Activated T-cell treated with anti-CD3 and anti-CD28 coated beads, Interleukin-2, amount 50 U/mL, for 72 hours (primary cell): ENCODE measurements around the gene DDX10. TPM values are rescaled to one million over a fixed set of nuclear protein-coding genes. Genes with fewer than 3 reads are reported as not detected.

ENCODE experiments used
- ATAC-seq, 2 donors: fragments of 150-1000 bp; cut with Tn5 transposase; replicated peaks in 1 of 2; 2 replicates each; pipeline ENCODE4 v1.10.0; 2021; ENCODE audit warnings: moderate library complexity in 2 of 2, mild to moderate bottlenecking in 1 of 2
- DNase-seq, 2 donors: peaks; one replicate each; pipeline ENCODE4 v3.0.0; 2021 to 2022; ENCODE audit warnings: mixed read lengths in 1 of 2
- H3K27ac Mint-ChIP-seq: one replicate; pipeline ENCODE4 v1.8.0; 2022; ENCODE audit warnings: mild to moderate bottlenecking, moderate library complexity, mixed read lengths
- H3K27me3 Mint-ChIP-seq: one replicate; pipeline ENCODE4 v1.8.0; 2022; ENCODE audit warnings: low read depth, mixed read lengths
- H3K36me3 Mint-ChIP-seq, 2 donors: one replicate each; pipeline ENCODE4 v1.8.0; 2022; ENCODE audit warnings: mixed read lengths in 2 of 2, mild to moderate bottlenecking in 1 of 2; ENCODE audit not compliant: insufficient read depth in 2 of 2
- H3K4me1 Mint-ChIP-seq: one replicate; pipeline ENCODE4 v1.8.0; 2022; ENCODE audit warnings: low read depth, mixed read lengths
- H3K4me3 Mint-ChIP-seq, 2 donors: one replicate each; pipeline ENCODE4 v1.8.0; 2022; ENCODE audit warnings: mild to moderate bottlenecking in 2 of 2, mixed read lengths in 2 of 2, moderate library complexity in 2 of 2
- H3K9me3 Mint-ChIP-seq, 2 donors: one replicate each; pipeline ENCODE4 v1.8.0; 2022; ENCODE audit warnings: mixed read lengths in 2 of 2
- total RNA-seq, 2 donors: library from RNA; stranded (reverse); gene quantifications; one replicate each; pipeline ENCODE4 v1.2.3, GENCODE V29; 2022

Gene DDX10
- total RNA-seq, 2 donors from 2014 or later, result 24.9 to 32.7 TPM

DNA sequence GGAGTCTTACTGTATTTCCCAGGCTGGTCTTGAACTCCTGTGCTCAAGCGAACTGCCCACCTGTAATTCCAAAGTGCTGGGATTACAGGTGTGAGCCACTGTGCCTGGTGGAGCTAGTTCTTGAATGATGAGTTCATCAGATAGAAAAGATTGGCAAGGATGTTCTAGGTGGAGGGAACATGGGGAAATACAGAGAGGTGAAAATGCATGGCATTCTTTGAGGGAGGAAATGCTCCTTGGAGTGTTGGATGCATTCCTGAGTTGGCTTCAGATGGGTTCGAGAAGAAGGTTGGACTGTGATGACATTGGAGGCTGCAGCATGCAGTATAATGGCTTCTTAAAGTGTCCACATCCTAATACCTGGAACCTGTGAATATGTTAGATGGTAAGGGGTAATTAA is 4.4 kb downstream of the DDX10 start:
- H3K27ac Mint-ChIP-seq, result no peak overlapping the region
- peaks cover 5 to 13% of the 10 kb centered on the region in 2 donors for H3K36me3 Mint-ChIP-seq
- peaks cover 0 to 4% of the 10 kb centered on the region in 2 donors for H3K9me3 Mint-ChIP-seq
- peaks cover 60% of the 10 kb centered on the region for H3K4me1 Mint-ChIP-seq
- H3K27me3 Mint-ChIP-seq, result no peaks in the 10 kb centered on the region
- ATAC-seq (no peak), DNase-seq (no peak)
- no peak overlapping the region for H3K4me3 Mint-ChIP-seq

DNA sequence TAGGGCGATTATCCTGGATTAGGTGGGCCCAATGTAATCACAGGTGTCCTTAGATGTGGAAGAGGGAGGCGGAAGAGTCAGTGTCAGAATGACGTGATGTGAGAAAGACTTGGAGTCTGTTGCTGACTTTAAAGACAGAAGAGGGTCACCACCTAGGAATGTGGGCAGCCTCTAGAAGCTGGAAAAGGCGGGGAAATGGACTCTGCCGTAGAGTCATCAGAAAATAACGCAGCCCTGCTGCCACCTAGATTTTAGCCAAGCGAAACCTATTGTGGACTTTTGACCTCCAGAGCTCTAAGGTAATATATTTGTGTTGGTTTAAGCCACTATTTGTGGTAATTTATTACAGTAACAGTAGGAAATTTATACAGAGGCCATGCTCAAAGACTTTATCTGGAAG is 4.8 kb downstream of the DDX10 start:
- Mint-ChIP-seq H3K36me3 (peaks cover 6 to 14% of the 10 kb centered on the region in 2 donors), H3K4me1 (peaks cover 59% of the 10 kb centered on the region), H3K9me3 (peaks cover 0 to 4% of the 10 kb centered on the region in 2 donors), H3K4me3 (no peak overlapping the region), H3K27ac (no peak overlapping the region), H3K27me3 (no peaks in the 10 kb centered on the region)
- no peak for ATAC-seq
- no peak for DNase-seq

DNA sequence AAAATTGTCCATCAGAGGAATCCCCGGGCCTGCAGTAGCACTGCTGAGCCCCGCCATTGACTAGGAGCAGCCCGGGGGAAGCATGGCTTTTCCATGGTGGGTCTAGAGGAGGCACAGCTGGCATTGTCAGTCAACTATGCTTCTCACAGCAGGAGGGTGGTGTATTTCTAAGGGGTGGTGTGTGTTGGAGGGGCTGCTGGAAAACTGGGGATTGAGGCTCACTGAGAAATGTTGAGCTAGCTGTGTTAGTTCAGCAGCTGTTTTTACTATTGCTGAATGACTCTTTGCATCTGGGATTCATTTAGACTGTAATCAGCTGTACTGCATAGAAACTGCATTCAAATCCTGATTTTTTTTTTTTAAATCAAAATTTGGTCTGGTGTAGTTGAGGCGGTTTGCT is 5.6 kb downstream of the DDX10 start:
- H3K4me1 Mint-ChIP-seq, result peaks cover 62% of the 10 kb centered on the region
- peaks cover 0 to 4% of the 10 kb centered on the region in 2 donors for H3K9me3 Mint-ChIP-seq
- no peaks in the 10 kb centered on the region for H3K27me3 Mint-ChIP-seq
- peaks cover 6 to 13% of the 10 kb centered on the region in 2 donors for H3K36me3 Mint-ChIP-seq
- no peak for ATAC-seq
- H3K27ac Mint-ChIP-seq, result no peak overlapping the region
- no peak for DNase-seq
- H3K4me3 Mint-ChIP-seq, result no peak overlapping the region

DNA sequence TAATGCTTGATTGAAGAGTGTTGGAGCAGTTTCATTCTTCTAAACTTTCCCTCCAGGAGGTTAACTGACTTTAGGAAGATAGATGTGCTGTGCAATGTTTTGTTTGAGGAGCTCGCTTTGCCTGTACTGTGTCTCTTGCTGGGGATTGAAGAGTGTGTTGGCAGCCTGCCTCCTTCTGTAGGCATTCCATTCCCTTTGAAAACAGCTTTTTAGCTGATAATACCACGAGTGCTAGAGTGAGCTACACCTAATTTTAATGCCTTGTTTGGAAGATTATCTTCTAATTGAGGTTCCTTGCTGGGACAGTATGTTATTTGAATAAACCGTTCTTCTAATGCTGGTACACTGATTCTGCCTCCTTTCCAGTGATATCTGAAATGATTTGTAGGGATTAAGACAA is 7.2 kb downstream of the DDX10 start:
- H3K36me3 Mint-ChIP-seq, result peaks cover 4 to 15% of the 10 kb centered on the region in 2 donors
- H3K27ac Mint-ChIP-seq, result no peak overlapping the region
- H3K27me3 Mint-ChIP-seq, result no peaks in the 10 kb centered on the region
- H3K4me3 Mint-ChIP-seq, result no peak overlapping the region
- H3K4me1 Mint-ChIP-seq, result peaks cover 46% of the 10 kb centered on the region
- ATAC-seq, result no peak
- peaks cover 0 to 4% of the 10 kb centered on the region in 2 donors for H3K9me3 Mint-ChIP-seq
- DNase-seq, result no peak

GRCh38 chr11:108672786-108673185 is 7.9 kb downstream of the DDX10 start:
- ATAC-seq, result no peak
- Mint-ChIP-seq H3K9me3 (peaks cover 0 to 4% of the 10 kb centered on the region in 2 donors), H3K27me3 (no peaks in the 10 kb centered on the region), H3K27ac (peak overlapping the region; percentile 43), H3K4me3 (no peak overlapping the region), H3K36me3 (peaks cover 4 to 15% of the 10 kb centered on the region in 2 donors), H3K4me1 (peaks cover 39% of the 10 kb centered on the region)
- DNase-seq, result no peak

DNA sequence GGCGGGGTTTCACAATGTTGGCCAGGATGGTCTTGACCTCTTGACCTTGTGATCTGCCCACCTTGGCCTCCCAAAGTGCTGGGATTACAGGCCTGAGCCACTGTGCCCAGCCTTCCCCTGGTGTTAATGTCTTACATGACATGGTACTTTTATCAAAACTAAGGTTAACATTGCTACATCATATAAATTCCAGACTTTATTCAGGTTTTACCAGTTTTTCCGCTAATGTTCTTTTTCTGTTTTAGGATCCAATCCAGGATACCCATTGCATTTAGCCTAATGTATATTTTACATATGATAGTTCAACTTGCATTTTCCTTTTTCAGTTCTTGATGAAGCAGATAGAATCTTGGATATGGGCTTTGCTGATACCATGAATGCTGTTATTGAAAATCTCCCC is 14.2 kb downstream of the DDX10 start:
- Mint-ChIP-seq H3K4me1 (peaks cover 6% of the 10 kb centered on the region), H3K27ac (no peak overlapping the region), H3K9me3 (no peaks in the 10 kb centered on the region), H3K36me3 (peaks cover 4 to 22% of the 10 kb centered on the region in 2 donors), H3K27me3 (no peaks in the 10 kb centered on the region), H3K4me3 (no peak overlapping the region)
- no peak for DNase-seq
- no peak for ATAC-seq

GRCh38 chr11:108680271-108680670 is 15.4 kb downstream of the DDX10 start:
- Mint-ChIP-seq H3K36me3 (peaks cover 1 to 20% of the 10 kb centered on the region in 2 donors), H3K4me1 (no peaks in the 10 kb centered on the region), H3K4me3 (no peak overlapping the region), H3K9me3 (no peaks in the 10 kb centered on the region), H3K27me3 (no peaks in the 10 kb centered on the region), H3K27ac (no peak overlapping the region)
- ATAC-seq (no peak), DNase-seq (no peak)

GRCh38 chr11:108685419-108686130 is 20.7 kb downstream of the DDX10 start:
- H3K27ac Mint-ChIP-seq, result no peak overlapping the region
- H3K27me3 Mint-ChIP-seq, result no peaks in the 10 kb centered on the region
- ATAC-seq (no peak), DNase-seq (no peak)
- H3K4me1 Mint-ChIP-seq, result no peaks in the 10 kb centered on the region
- H3K36me3 Mint-ChIP-seq, result peaks cover 5 to 29% of the 10 kb centered on the region in 2 donors
- no peaks in the 10 kb centered on the region for H3K9me3 Mint-ChIP-seq
- H3K4me3 Mint-ChIP-seq, result no peak overlapping the region

GRCh38 chr11:108693852-108694251 is 29.0 kb downstream of the DDX10 start:
- no peak overlapping the region for H3K27ac Mint-ChIP-seq
- H3K36me3 Mint-ChIP-seq, result peaks cover 0 to 18% of the 10 kb centered on the region in 2 donors
- DNase-seq (no peak), ATAC-seq (no peak)
- no peaks in the 10 kb centered on the region for H3K9me3 Mint-ChIP-seq
- H3K27me3 Mint-ChIP-seq, result no peaks in the 10 kb centered on the region
- H3K4me1 Mint-ChIP-seq, result peaks cover 3% of the 10 kb centered on the region
- no peak overlapping the region for H3K4me3 Mint-ChIP-seq

GRCh38 chr11:108694846-108695245 is 30.0 kb downstream of the DDX10 start:
- ATAC-seq, result no peak
- peaks cover 8% of the 10 kb centered on the region for H3K4me1 Mint-ChIP-seq
- no peak overlapping the region for H3K4me3 Mint-ChIP-seq
- DNase-seq, result no peak
- H3K27me3 Mint-ChIP-seq, result no peaks in the 10 kb centered on the region
- H3K36me3 Mint-ChIP-seq, result peaks cover 0 to 13% of the 10 kb centered on the region in 2 donors
- no peak overlapping the region for H3K27ac Mint-ChIP-seq
- H3K9me3 Mint-ChIP-seq, result no peaks in the 10 kb centered on the region

- ATAC-seq, result peak; percentile 80
- H3K27ac Mint-ChIP-seq, result peak overlapping the region; percentile 34
- no peak overlapping the region for H3K4me3 Mint-ChIP-seq
- no peaks in the 10 kb centered on the region for H3K27me3 Mint-ChIP-seq
- peaks cover 0 to 15% of the 10 kb centered on the region in 2 donors for H3K36me3 Mint-ChIP-seq
- peaks cover 8% of the 10 kb centered on the region for H3K4me1 Mint-ChIP-seq
- no peaks in the 10 kb centered on the region for H3K9me3 Mint-ChIP-seq
- DNase-seq, result peak; percentile 45 to 51
These were observed 33.1 kb downstream of the DDX10 start for GRCh38 chr11:108697872-108698473.

DNA sequence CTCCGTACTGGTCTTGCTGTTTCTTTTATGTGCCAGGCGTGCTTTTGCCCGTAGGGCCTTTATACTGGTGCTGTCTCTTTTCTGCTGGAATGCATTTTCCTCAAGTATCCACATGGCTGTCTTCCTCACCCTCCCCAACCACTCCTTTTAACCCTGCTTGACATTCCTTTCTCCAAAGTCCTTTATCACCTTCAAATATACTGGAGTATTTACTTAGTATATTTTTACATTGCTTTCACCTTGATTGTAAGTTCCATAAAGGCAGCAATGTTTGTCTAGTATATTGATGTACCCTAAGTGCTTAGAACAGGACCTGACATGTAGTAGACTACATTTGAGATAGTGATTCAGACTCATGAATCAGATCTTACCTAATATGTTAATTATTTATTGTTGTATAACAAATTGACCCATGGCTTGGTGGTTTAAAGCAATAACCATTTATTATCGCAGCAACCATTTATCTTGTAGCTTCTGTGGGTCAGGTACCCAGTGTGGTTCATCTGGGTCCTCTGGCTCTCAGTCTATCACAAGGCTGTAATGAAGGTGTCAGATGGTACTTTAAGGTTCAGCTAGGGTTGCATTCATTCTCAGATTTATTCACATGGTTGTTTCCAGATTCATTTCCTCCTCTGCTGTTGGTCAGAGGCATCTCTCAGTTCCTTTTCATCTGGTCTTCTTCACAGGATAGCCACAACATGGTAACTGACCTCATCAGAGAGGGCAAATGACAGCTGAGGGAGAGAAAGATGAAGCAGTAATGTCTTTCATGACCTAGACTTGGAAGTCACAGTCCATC is 34.2 kb downstream of the DDX10 start:
- peak overlapping the region; percentile 4 for H3K27ac Mint-ChIP-seq
- H3K9me3 Mint-ChIP-seq, result no peaks in the 10 kb centered on the region
- no peaks in the 10 kb centered on the region for H3K27me3 Mint-ChIP-seq
- H3K4me3 Mint-ChIP-seq, result no peak overlapping the region
- ATAC-seq (peak; percentile 52 to 67), DNase-seq (no peak)
- peaks cover 8% of the 10 kb centered on the region for H3K4me1 Mint-ChIP-seq
- H3K36me3 Mint-ChIP-seq, result peaks cover 0 to 12% of the 10 kb centered on the region in 2 donors

DNA sequence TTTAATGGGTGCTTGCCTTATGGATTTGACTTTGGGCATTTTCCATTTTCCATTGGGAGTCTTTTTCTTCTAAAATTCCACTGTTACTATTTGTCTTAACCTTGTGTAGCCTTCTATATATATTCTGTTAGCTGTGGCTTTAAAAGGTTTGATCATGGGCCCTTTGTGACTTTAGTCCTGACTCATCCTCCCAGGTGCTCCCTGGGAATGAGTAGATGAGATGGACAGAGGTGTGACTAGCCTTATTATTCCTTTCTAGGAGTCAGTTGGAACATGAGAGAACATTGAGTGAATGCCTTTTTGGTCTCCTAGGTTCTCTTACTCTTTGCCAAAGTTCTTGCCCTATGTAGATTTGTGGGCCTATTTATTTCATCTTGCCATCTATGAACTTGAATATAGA is 39.0 kb downstream of the DDX10 start:
- H3K27me3 Mint-ChIP-seq, result no peaks in the 10 kb centered on the region
- H3K4me3 Mint-ChIP-seq, result no peak overlapping the region
- DNase-seq (no peak), ATAC-seq (no peak)
- H3K4me1 Mint-ChIP-seq, result peaks cover 4% of the 10 kb centered on the region
- H3K36me3 Mint-ChIP-seq, result peaks cover 8 to 36% of the 10 kb centered on the region in 2 donors
- H3K27ac Mint-ChIP-seq, result no peak overlapping the region
- peaks cover under 1 to 3% of the 10 kb centered on the region in 2 donors for H3K9me3 Mint-ChIP-seq
